Memory B cell (primary cell): ENCODE data around the gene APC2.

Source experiments
- ATAC-seq: fragments of 150-1000 bp; cut with Tn5 transposase; 2 replicates; pipeline ENCODE4 v1.10.0; 2021; ENCODE audit warnings: low read depth, mild to moderate bottlenecking, moderate library complexity
- DNase-seq, 2 donors: peaks; one replicate each; pipeline ENCODE4 v3.0.0; 2022; ENCODE audit warnings: low spot score in 2 of 2
- H3K27ac Mint-ChIP-seq: one replicate; pipeline ENCODE4 v1.8.0; 2022; ENCODE audit warnings: mild to moderate bottlenecking, moderate library complexity, mixed read lengths
- H3K27me3 Mint-ChIP-seq: one replicate; pipeline ENCODE4 v1.8.0; 2022; ENCODE audit warnings: mixed read lengths
- H3K36me3 Mint-ChIP-seq: one replicate; pipeline ENCODE4 v1.8.0; 2022; ENCODE audit warnings: mild to moderate bottlenecking, mixed read lengths
- H3K4me1 Mint-ChIP-seq: one replicate; pipeline ENCODE4 v1.8.0; 2022; ENCODE audit warnings: mixed read lengths
- H3K4me3 Mint-ChIP-seq: one replicate; pipeline ENCODE4 v1.8.0; 2022; ENCODE audit warnings: mild to moderate bottlenecking, moderate library complexity, mixed read lengths
- H3K9me3 Mint-ChIP-seq: one replicate; pipeline ENCODE4 v1.8.0; 2022; ENCODE audit warnings: mixed read lengths

Gene APC2

GRCh38 chr19:1421218-1421957 is 28.5 kb upstream of the APC2 start:
- H3K27ac Mint-ChIP-seq: no peak overlapping the region
- DNase-seq (no peak), ATAC-seq (no peak)
- H3K9me3 Mint-ChIP-seq: no peaks in the 10 kb centered on the region
- H3K36me3 Mint-ChIP-seq: peaks cover 30% of the 10 kb centered on the region
- H3K27me3 Mint-ChIP-seq: no peaks in the 10 kb centered on the region
- no peak overlapping the region for H3K4me3 Mint-ChIP-seq
- H3K4me1 Mint-ChIP-seq: peaks cover 2% of the 10 kb centered on the region

- Mint-ChIP-seq H3K36me3 (peaks cover 30% of the 10 kb centered on the region), H3K4me1 (no peaks in the 10 kb centered on the region), H3K27me3 (no peaks in the 10 kb centered on the region), H3K9me3 (no peaks in the 10 kb centered on the region), H3K27ac (no peak overlapping the region), H3K4me3 (no peak overlapping the region)
- ATAC-seq (no peak), DNase-seq (no peak)
Observed at GRCh38 chr19:1421958-1422305, 28.0 kb upstream of the APC2 start.

- H3K4me3 Mint-ChIP-seq: no peak overlapping the region
- no peaks in the 10 kb centered on the region for H3K4me1 Mint-ChIP-seq
- H3K9me3 Mint-ChIP-seq: no peaks in the 10 kb centered on the region
- no peak overlapping the region for H3K27ac Mint-ChIP-seq
- no peak for DNase-seq
- ATAC-seq: no peak
- no peaks in the 10 kb centered on the region for H3K27me3 Mint-ChIP-seq
- peaks cover 28% of the 10 kb centered on the region for H3K36me3 Mint-ChIP-seq
Observed at GRCh38 chr19:1422360-1422759, 27.6 kb upstream of the APC2 start.

GRCh38 chr19:1422943-1423342 is 27.0 kb upstream of the APC2 start:
- Mint-ChIP-seq H3K27me3 (no peaks in the 10 kb centered on the region), H3K4me1 (no peaks in the 10 kb centered on the region), H3K27ac (no peak overlapping the region), H3K4me3 (no peak overlapping the region), H3K36me3 (peaks cover 25% of the 10 kb centered on the region), H3K9me3 (no peaks in the 10 kb centered on the region)
- ATAC-seq: no peak
- no peak for DNase-seq

GRCh38 chr19:1423436-1424191 is 26.3 kb upstream of the APC2 start:
- Mint-ChIP-seq H3K27ac (no peak overlapping the region), H3K4me1 (no peaks in the 10 kb centered on the region), H3K9me3 (no peaks in the 10 kb centered on the region), H3K4me3 (no peak overlapping the region), H3K27me3 (no peaks in the 10 kb centered on the region), H3K36me3 (peaks cover 25% of the 10 kb centered on the region)
- DNase-seq (no peak), ATAC-seq (no peak)

GRCh38 chr19:1424192-1424955 is 25.5 kb upstream of the APC2 start:
- Mint-ChIP-seq H3K36me3 (peaks cover 21% of the 10 kb centered on the region), H3K27me3 (no peaks in the 10 kb centered on the region), H3K4me1 (no peaks in the 10 kb centered on the region), H3K9me3 (no peaks in the 10 kb centered on the region), H3K27ac (no peak overlapping the region), H3K4me3 (no peak overlapping the region)
- DNase-seq (no peak), ATAC-seq (no peak)

- no peak for ATAC-seq
- DNase-seq: no peak
- H3K4me3 Mint-ChIP-seq: no peak overlapping the region
- H3K9me3 Mint-ChIP-seq: no peaks in the 10 kb centered on the region
- no peak overlapping the region for H3K27ac Mint-ChIP-seq
- no peaks in the 10 kb centered on the region for H3K27me3 Mint-ChIP-seq
- no peaks in the 10 kb centered on the region for H3K4me1 Mint-ChIP-seq
- H3K36me3 Mint-ChIP-seq: peaks cover 23% of the 10 kb centered on the region
Observed at GRCh38 chr19:1425102-1425837, 24.7 kb upstream of the APC2 start.

- no peak overlapping the region for H3K27ac Mint-ChIP-seq
- H3K9me3 Mint-ChIP-seq: no peaks in the 10 kb centered on the region
- no peaks in the 10 kb centered on the region for H3K27me3 Mint-ChIP-seq
- DNase-seq (no peak), ATAC-seq (no peak)
- peaks cover 20% of the 10 kb centered on the region for H3K36me3 Mint-ChIP-seq
- H3K4me1 Mint-ChIP-seq: no peaks in the 10 kb centered on the region
- H3K4me3 Mint-ChIP-seq: no peak overlapping the region
Observed at GRCh38 chr19:1425902-1426301, 24.0 kb upstream of the APC2 start.

- ATAC-seq (no peak), DNase-seq (no peak)
- H3K27ac Mint-ChIP-seq: no peak overlapping the region
- H3K27me3 Mint-ChIP-seq: no peaks in the 10 kb centered on the region
- no peak overlapping the region for H3K4me3 Mint-ChIP-seq
- peaks cover 19% of the 10 kb centered on the region for H3K36me3 Mint-ChIP-seq
- no peaks in the 10 kb centered on the region for H3K4me1 Mint-ChIP-seq
- no peaks in the 10 kb centered on the region for H3K9me3 Mint-ChIP-seq
Observed at GRCh38 chr19:1426736-1427135, 23.2 kb upstream of the APC2 start.

GRCh38 chr19:1427221-1427920 is 22.6 kb upstream of the APC2 start:
- Mint-ChIP-seq H3K9me3 (no peaks in the 10 kb centered on the region), H3K4me3 (no peak overlapping the region), H3K4me1 (no peaks in the 10 kb centered on the region), H3K27ac (no peak overlapping the region), H3K27me3 (no peaks in the 10 kb centered on the region), H3K36me3 (peaks cover 19% of the 10 kb centered on the region)
- DNase-seq (no peak), ATAC-seq (no peak)

- Mint-ChIP-seq H3K27me3 (no peaks in the 10 kb centered on the region), H3K27ac (no peak overlapping the region), H3K4me1 (no peaks in the 10 kb centered on the region), H3K9me3 (no peaks in the 10 kb centered on the region), H3K36me3 (peaks cover 12% of the 10 kb centered on the region), H3K4me3 (no peak overlapping the region)
- DNase-seq (no peak), ATAC-seq (no peak)
Observed at GRCh38 chr19:1428738-1429391, 21.1 kb upstream of the APC2 start.

- no peaks in the 10 kb centered on the region for H3K27me3 Mint-ChIP-seq
- H3K27ac Mint-ChIP-seq: no peak overlapping the region
- H3K4me1 Mint-ChIP-seq: no peaks in the 10 kb centered on the region
- DNase-seq: no peak
- no peak overlapping the region for H3K4me3 Mint-ChIP-seq
- peaks cover 6% of the 10 kb centered on the region for H3K36me3 Mint-ChIP-seq
- ATAC-seq: no peak
- no peaks in the 10 kb centered on the region for H3K9me3 Mint-ChIP-seq
Observed at GRCh38 chr19:1429750-1430149, 20.2 kb upstream of the APC2 start.

- peaks cover 3% of the 10 kb centered on the region for H3K36me3 Mint-ChIP-seq
Observed at GRCh38 chr19:1430246-1430645, 19.7 kb upstream of the APC2 start.

More at GRCh38 chr19:1430246-1430645, 19.7 kb upstream of the APC2 start:
- no peaks in the 10 kb centered on the region for H3K9me3 Mint-ChIP-seq
- no peak overlapping the region for H3K4me3 Mint-ChIP-seq
- no peaks in the 10 kb centered on the region for H3K4me1 Mint-ChIP-seq
- DNase-seq: no peak
- no peak overlapping the region for H3K27ac Mint-ChIP-seq
- ATAC-seq: no peak
- H3K27me3 Mint-ChIP-seq: no peaks in the 10 kb centered on the region
